GM10266 (cell line): ENCODE results near the gene OR6N1.

Source experiments
- DNase-seq: peaks from one replicate; pipeline ENCODE4 v3.0.0; 2012; ENCODE audit errors: extremely low spot score
- CTCF ChIP-seq: IDR thresholded peaks from 2 replicates; pipeline ENCODE4 v1.5.1; 2012; ENCODE audit warnings: mild to moderate bottlenecking, low read depth; ENCODE audit not compliant: control insufficient read depth, insufficient read depth; ENCODE audit errors: missing control alignments

Gene OR6N1

GRCh38 chr1:158813164-158813563 is 41.2 kb upstream of the OR6N1 start:
- no peak for TF ChIP-seq CTCF
- no peak for DNase-seq

- no peak for DNase-seq
These were observed 40.3 kb upstream of the OR6N1 start for GRCh38 chr1:158812336-158812735.

GRCh38 chr1:158810311-158810710 is 38.3 kb upstream of the OR6N1 start:
- DNase-seq, result no peak
- TF ChIP-seq CTCF, result no peak

More at GRCh38 chr1:158812336-158812735, 40.3 kb upstream of the OR6N1 start:
- TF ChIP-seq CTCF, result no peak

- no peak for TF ChIP-seq CTCF
These were observed 37.9 kb upstream of the OR6N1 start for GRCh38 chr1:158809862-158810261.

GRCh38 chr1:158809256-158809655 is 37.3 kb upstream of the OR6N1 start:
- no peak for DNase-seq
- TF ChIP-seq CTCF, result no peak

More at GRCh38 chr1:158809862-158810261, 37.9 kb upstream of the OR6N1 start:
- no peak for DNase-seq

- no peak for TF ChIP-seq CTCF
- DNase-seq, result no peak
These were observed 35.0 kb upstream of the OR6N1 start for GRCh38 chr1:158806916-158807536.

GRCh38 chr1:158803678-158804077 is 31.7 kb upstream of the OR6N1 start:
- no peak for DNase-seq
- no peak for TF ChIP-seq CTCF
